Mesothelial cell of epicardium (in vitro differentiated cells): Measurements from ENCODE around the gene SDF4. TPM values are rescaled to one million over a fixed set of nuclear protein-coding genes. Genes with fewer than 3 reads are reported as not detected.

Experiments
- DNase-seq, 2 experiments: peaks; one replicate each; pipeline ENCODE4 v3.0.0; 2021; ENCODE audit warnings: low spot score in 2 of 2; ENCODE audit not compliant: unreplicated experiment in 2 of 2
- H3K27ac Mint-ChIP-seq: 2 replicates; pipeline ENCODE4 v1.8.0; 2021; ENCODE audit warnings: mixed read lengths
- H3K27me3 Mint-ChIP-seq: 2 replicates; pipeline ENCODE4 v1.8.0; 2021; ENCODE audit warnings: low read depth, mixed read lengths
- H3K36me3 Mint-ChIP-seq: 2 replicates; pipeline ENCODE4 v1.8.0; 2021; ENCODE audit warnings: mixed read lengths
- H3K4me1 Mint-ChIP-seq: 2 replicates; pipeline ENCODE4 v1.8.0; 2021; ENCODE audit warnings: mixed read lengths
- H3K4me3 Mint-ChIP-seq: 2 replicates; pipeline ENCODE4 v1.8.0; 2021; ENCODE audit warnings: mild to moderate bottlenecking, moderate library complexity, mixed read lengths
- H3K9me3 Mint-ChIP-seq: 2 replicates; pipeline ENCODE4 v1.8.0; 2021; ENCODE audit warnings: mixed read lengths
- microRNA-seq: library from miRNA; unstranded; fragments of <30 nt; microRNA quantifications from one replicate; pipeline ENCODE4 v1.2.0, GENCODE V29; 2021; ENCODE audit warnings: inconsistent platforms, mixed read lengths
- total RNA-seq: library from RNA; stranded (reverse); gene quantifications from 3 replicates; pipeline ENCODE4 v1.2.1, GENCODE V29; 2021
- TF ChIP-seq, protein P1 (sequence below): fragments of 200-600 bp; sonication (generic); IDR thresholded peaks from one replicate; pipeline ENCODE4 v1.5.0; 2021; ENCODE audit warnings: antibody characterized with exemption; ENCODE audit not compliant: unreplicated experiment

SDF4 gene
- total RNA-seq, 1 donor from 2014 or later, result 108 TPM

DNA sequence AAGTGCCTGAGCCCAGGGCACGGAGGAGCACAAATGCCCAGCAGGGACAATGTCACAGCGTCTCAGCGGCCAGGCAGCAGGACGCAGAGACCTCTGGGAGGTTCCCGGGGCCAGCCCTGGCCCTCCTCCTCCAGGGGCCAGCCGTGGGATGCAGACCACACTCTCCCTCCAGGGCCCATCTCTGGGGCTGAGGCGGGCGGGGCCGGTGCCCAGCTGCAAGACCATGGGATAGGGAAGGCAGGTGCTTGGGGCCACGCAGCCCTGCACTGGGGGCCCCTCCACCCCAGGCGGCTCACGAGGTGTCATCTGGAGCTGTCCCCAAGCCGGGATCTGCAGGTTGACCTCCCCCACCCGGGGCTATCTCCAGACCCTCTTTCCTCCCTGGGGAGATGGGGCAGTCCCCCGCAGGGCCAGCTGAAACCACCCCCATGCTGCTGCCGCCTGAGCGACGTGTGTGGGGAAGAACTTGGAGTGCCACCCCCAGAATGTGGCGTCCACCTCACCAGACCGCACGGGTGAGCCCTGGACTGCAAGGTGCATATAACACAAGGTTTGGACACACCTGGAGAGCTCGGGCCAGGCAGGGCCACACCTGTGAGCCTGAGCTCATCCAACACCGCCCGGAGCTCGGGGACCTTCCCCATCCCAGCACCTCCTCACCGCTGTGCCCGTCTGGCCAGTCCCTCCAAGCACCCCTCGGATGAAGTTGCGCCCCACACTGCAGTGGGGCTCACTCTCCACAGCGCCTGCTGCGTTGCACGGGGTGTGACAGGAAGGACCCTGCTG, 62.2 kb downstream of the SDF4 start:
- Mint-ChIP-seq H3K4me3 (no peak overlapping the region), H3K9me3 (no peaks in the 10 kb centered on the region), H3K27ac (no peak overlapping the region), H3K27me3 (peaks cover 17% of the 10 kb centered on the region), H3K4me1 (peaks cover 12% of the 10 kb centered on the region), H3K36me3 (no peaks in the 10 kb centered on the region)
- DNase-seq, result peak in 1 of 2 experiments; percentile 18
- TF ChIP-seq, protein P1, sequence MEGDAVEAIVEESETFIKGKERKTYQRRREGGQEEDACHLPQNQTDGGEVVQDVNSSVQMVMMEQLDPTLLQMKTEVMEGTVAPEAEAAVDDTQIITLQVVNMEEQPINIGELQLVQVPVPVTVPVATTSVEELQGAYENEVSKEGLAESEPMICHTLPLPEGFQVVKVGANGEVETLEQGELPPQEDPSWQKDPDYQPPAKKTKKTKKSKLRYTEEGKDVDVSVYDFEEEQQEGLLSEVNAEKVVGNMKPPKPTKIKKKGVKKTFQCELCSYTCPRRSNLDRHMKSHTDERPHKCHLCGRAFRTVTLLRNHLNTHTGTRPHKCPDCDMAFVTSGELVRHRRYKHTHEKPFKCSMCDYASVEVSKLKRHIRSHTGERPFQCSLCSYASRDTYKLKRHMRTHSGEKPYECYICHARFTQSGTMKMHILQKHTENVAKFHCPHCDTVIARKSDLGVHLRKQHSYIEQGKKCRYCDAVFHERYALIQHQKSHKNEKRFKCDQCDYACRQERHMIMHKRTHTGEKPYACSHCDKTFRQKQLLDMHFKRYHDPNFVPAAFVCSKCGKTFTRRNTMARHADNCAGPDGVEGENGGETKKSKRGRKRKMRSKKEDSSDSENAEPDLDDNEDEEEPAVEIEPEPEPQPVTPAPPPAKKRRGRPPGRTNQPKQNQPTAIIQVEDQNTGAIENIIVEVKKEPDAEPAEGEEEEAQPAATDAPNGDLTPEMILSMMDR, result no peak

DNA sequence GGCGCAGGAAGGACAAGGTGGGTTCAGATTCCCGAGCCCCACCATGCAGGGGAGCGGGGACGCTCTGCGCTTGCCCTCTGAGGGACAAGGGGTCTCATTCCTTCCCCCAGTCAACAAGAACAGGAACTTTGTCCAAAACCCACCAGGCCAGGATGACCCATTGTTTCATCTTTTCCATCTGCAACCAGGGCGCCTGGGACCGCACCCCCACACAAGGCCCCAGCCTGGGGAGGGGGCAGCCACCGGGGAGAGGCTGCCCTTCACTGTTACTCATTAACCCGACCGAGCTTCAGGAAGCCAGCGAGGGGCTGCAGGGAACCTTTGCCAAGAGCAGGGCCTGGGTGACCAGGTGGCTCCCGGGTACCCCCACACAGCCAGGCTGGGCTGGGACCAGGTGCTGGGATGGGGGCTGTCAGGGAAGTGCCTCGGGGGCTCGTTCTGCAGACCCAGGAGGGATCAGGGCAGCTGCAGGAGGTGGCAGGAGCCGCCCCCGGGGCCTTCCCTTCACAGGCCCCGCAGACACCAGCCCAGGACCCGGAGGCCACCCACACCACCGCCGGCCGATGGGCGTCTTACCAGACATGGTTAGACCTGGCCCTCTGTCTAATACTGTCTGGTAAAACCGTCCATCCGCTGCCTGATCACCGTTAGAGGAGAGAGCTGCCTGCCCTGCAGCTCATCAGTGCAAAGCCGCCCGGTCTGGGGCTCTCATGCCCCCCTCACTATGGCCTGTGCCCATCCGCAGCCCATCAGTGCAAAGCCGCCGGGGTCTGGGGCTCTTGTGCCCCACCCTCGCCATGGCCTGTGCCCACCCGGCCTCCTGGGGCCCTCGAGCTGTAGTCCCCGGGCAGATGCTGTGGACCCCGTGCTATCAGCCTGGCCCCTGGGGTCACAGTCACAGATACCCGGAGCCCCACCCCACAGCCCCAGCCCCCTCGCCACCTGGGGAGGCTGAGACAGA, 63.1 kb downstream of the SDF4 start:
- H3K4me3 Mint-ChIP-seq, result no peak overlapping the region
- peaks cover 16% of the 10 kb centered on the region for H3K27me3 Mint-ChIP-seq
- peaks cover 18% of the 10 kb centered on the region for H3K4me1 Mint-ChIP-seq
- TF ChIP-seq, protein P1, result no peak
- H3K9me3 Mint-ChIP-seq, result no peaks in the 10 kb centered on the region
- peak in 1 of 2 experiments; percentile 18 for DNase-seq
- H3K36me3 Mint-ChIP-seq, result no peaks in the 10 kb centered on the region
- H3K27ac Mint-ChIP-seq, result no peak overlapping the region

DNA sequence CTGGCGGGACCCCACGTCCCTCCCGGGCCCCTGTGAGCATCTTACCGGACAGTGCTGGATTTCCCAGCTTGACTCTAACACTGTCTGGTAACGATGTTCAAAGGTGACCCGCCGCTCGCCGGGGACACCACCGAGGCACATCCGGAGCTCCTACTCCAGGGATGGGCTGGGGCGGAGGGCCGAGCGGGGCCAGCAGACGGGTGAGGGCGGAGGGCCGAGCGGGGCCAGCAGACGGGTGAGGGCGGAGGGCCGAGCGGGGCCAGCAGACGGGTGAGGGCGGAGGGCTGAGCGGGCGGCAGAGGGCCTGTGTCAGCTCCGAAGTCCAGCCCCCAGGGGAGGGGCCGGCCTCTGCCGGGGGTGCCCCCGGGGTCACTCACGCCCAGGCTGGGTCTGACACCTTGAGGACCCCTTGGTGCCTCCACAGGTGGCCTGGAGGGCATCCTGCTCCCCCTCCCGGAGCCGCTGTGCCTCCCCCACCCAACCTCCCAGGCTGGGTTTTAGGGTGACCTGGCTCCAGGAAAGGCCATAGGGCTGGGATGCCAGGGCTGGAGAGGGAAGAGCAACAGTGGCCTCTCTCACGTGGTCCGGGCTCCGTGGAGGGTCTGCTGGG, 63.9 kb downstream of the SDF4 start:
- H3K4me1 Mint-ChIP-seq, result peaks cover 18% of the 10 kb centered on the region
- no peaks in the 10 kb centered on the region for H3K9me3 Mint-ChIP-seq
- peaks cover 12% of the 10 kb centered on the region for H3K27me3 Mint-ChIP-seq
- H3K4me3 Mint-ChIP-seq, result no peak overlapping the region
- H3K27ac Mint-ChIP-seq, result no peak overlapping the region
- no peak for DNase-seq
- H3K36me3 Mint-ChIP-seq, result no peaks in the 10 kb centered on the region
- TF ChIP-seq, protein P1, result no peak

DNA sequence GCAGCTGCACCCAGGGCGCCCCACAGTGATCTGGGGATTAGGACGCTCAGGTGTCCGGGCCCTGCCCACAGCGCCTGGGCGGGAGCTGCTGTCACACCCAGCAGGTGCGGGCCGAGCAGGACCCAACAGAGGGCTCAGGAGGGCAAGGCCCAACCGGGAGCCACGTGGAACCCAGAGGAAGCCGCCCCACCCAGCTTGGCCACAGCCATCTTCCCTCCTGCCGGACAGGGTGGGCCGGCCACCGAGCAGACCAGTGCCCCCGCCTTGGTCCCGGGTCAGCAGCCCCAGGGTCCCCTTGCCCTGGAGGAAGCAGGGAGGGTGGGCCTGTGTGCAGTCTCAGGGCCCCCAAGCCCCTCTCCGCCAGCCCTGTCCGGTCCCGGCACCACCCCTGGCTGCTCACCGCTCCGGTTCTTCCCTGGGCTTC, 64.4 kb downstream of the SDF4 start:
- H3K27ac Mint-ChIP-seq, result no peak overlapping the region
- no peaks in the 10 kb centered on the region for H3K36me3 Mint-ChIP-seq
- TF ChIP-seq, protein P1, result no peak
- peaks cover 20% of the 10 kb centered on the region for H3K4me1 Mint-ChIP-seq
- H3K9me3 Mint-ChIP-seq, result no peaks in the 10 kb centered on the region
- peaks cover 10% of the 10 kb centered on the region for H3K27me3 Mint-ChIP-seq
- peak in 1 of 2 experiments; percentile 18 for DNase-seq
- no peak overlapping the region for H3K4me3 Mint-ChIP-seq

Small RNA genes lying within 50 kb of the gene (microRNA-seq; reads per million reads assigned to microRNA genes)
- 346 reads per million, percentile 71 among the genes with 10 or more reads in this experiment for gene MIR200A
- 4,126 reads per million, percentile 89 among the genes with 10 or more reads in this experiment for gene MIR200B
- 1,477 reads per million, percentile 84 among the genes with 10 or more reads in this experiment for gene MIR429

Other genes starting within 250 kb of the SDF4 start
- gene PERM1, start 249.9 kb downstream of the SDF4 start, total RNA-seq, result 1.6 to 2.8 TPM (median 2.7 TPM) in 3 replicates
- 87.7 to 92.1 TPM (median 92.0 TPM) in 3 replicates for gene HES4, start 231.9 kb downstream of the SDF4 start, total RNA-seq
- gene ISG15, start 218.5 kb downstream of the SDF4 start, total RNA-seq, result 112 to 139 TPM (median 123 TPM) in 3 replicates
- gene AGRN, start 211.9 kb downstream of the SDF4 start, total RNA-seq, result 502 to 532 TPM (median 514 TPM) in 3 replicates
- gene RNF223, start 157.7 kb downstream of the SDF4 start, total RNA-seq, result 0.27 to 0.57 TPM (median 0.40 TPM) in 3 replicates
- gene C1orf159, start 115.9 kb downstream of the SDF4 start, total RNA-seq, result 28.4 to 32.8 TPM (median 31.8 TPM) in 3 replicates
- 0.32 to 0.47 TPM in 2 of 3 replicates, not detected in the other for gene TTLL10, start 58.1 kb downstream of the SDF4 start, total RNA-seq
- 0.51 to 1.2 TPM (median 0.93 TPM) in 3 replicates for gene TNFRSF18, start 25.4 kb downstream of the SDF4 start, total RNA-seq
- 0.18 to 0.34 TPM (median 0.29 TPM) in 3 replicates for gene TNFRSF4, start 17.8 kb downstream of the SDF4 start, total RNA-seq
- gene B3GALT6, start 236 bp upstream of the SDF4 start, total RNA-seq, result 32.1 to 34.1 TPM (median 33.4 TPM) in 3 replicates
- 10.2 to 12.2 TPM (median 10.4 TPM) in 3 replicates for gene C1QTNF12, start 14.7 kb upstream of the SDF4 start, total RNA-seq
- 67.3 to 76.6 TPM (median 75.7 TPM) in 3 replicates for gene UBE2J2, start 41.9 kb upstream of the SDF4 start, total RNA-seq
- 16.0 to 17.5 TPM (median 16.8 TPM) in 3 replicates for gene SCNN1D, start 48.4 kb upstream of the SDF4 start, total RNA-seq
- gene ACAP3, start 75.9 kb upstream of the SDF4 start, total RNA-seq, result 85.5 to 97.3 TPM (median 91.0 TPM) in 3 replicates
- gene PUSL1, start 76.6 kb upstream of the SDF4 start, total RNA-seq, result 12.7 to 14.5 TPM (median 14.2 TPM) in 3 replicates
- 163 to 165 TPM (median 165 TPM) in 3 replicates for gene INTS11, start 92.7 kb upstream of the SDF4 start, total RNA-seq
- 17.8 to 19.3 TPM (median 18.5 TPM) in 3 replicates for gene CPTP, start 92.8 kb upstream of the SDF4 start, total RNA-seq
- 0.98 to 1.0 TPM (median 1.00 TPM) in 3 replicates for gene TAS1R3, start 99.3 kb upstream of the SDF4 start, total RNA-seq
- gene DVL1, start 117.4 kb upstream of the SDF4 start, total RNA-seq, result 54.5 to 58.5 TPM (median 54.7 TPM) in 3 replicates
- 157 to 163 TPM (median 161 TPM) in 3 replicates for gene MXRA8, start 126.6 kb upstream of the SDF4 start, total RNA-seq
- gene AURKAIP1, start 143.2 kb upstream of the SDF4 start, total RNA-seq, result 75.5 to 78.6 TPM (median 78.3 TPM) in 3 replicates
- 396 to 423 TPM (median 405 TPM) in 3 replicates for gene CCNL2, start 167.3 kb upstream of the SDF4 start, total RNA-seq
- gene MRPL20, start 175.3 kb upstream of the SDF4 start, total RNA-seq, result 87.9 to 98.2 TPM (median 94.7 TPM) in 3 replicates
- gene ANKRD65, start 189.3 kb upstream of the SDF4 start, total RNA-seq, result 10.9 to 12.3 TPM (median 11.3 TPM) in 3 replicates
- 57.0 to 59.1 TPM (median 57.7 TPM) in 3 replicates for gene VWA1, start 203.7 kb upstream of the SDF4 start, total RNA-seq
- 2.2 to 3.9 TPM (median 2.9 TPM) in 3 replicates for gene ATAD3C, start 217.7 kb upstream of the SDF4 start, total RNA-seq
- gene ATAD3B, start 239.8 kb upstream of the SDF4 start, total RNA-seq, result 38.5 to 43.6 TPM (median 39.2 TPM) in 3 replicates